ENCODE measurements around the gene ARHGAP33. TPM values are rescaled to one million over a fixed set of nuclear protein-coding genes. Genes with fewer than 3 reads are reported as not detected.

Gene ARHGAP33
- total and polyA plus RNA-seq, 4 experiments from 2014 or later: 0.29 to 19.4 (median 15.8) TPM; not detected in 1

DNA sequence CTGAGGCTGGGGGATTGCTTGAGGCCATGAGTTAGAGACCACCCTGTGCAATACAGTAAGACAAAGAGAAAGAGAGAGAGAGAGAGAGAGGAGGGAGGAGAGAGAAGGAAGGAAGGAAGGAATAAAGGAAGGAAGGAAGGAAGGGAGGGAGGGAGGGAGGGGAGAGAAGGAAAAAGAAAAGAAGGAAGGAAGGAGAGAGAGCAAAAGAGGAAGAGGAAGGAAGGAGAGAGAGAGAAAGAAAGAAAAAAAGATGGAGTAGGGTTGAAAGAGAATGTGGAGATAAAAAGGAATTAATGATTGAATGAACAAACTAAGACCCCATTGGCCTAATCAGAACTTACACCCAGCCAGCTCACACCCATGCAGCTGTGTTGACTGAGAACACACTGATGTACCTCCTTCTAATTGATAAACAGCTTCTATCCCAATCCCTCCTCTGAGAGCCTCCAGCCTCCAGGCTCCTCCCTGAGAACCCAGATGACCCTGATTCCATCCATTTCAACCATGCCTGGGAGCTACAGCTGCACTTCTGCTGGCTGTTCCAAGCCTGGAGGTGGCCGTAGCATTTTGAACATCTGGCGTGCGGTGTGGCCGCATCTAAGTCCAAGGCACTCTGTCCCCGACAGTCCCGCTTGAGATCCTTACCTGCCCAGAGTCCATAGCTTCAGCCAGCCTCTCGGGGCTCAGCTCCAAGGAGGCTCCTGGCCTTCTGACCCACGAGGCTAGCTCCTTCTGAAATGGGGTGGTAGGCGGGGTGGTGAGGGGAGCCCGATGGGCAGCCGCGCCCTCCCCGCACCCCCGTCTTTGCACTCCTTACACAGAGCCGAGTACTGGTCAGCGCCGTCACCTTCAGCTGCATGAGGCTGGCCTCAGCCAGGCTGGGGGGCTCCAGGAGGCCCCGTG, 36.2 kb downstream of the ARHGAP33 start:
- H3K27me3 ChIP-seq (ENCODE audit: insufficient read depth, low read length): no peaks in the 10 kb centered on the region
- no peaks in the 10 kb centered on the region for H3K9me3 ChIP-seq (ENCODE audit: control insufficient read depth in 1 of 2, low read length in 2 of 2)
- no peak for DNase-seq
- Mint-ChIP-seq H3K36me3 (no peaks in the 10 kb centered on the region), H3K4me1 (no peaks in the 10 kb centered on the region), H3K27ac (no peak overlapping the region), H3K9me3 (peaks cover 0 to 6% (median 0%) of the 10 kb centered on the region in 8 donors), H3K4me3 (no peak overlapping the region), H3K27me3 (peaks cover 13% of the 10 kb centered on the region in 2 donors)
- H3K4me3 ChIP-seq (ENCODE audit: low read length in 2 of 2): no peak overlapping the region
- H3K27ac ChIP-seq (ENCODE audit: low read depth, low read length): no peak overlapping the region
- ChIA-PET POLR2A (ENCODE audit: partially characterized antibody) (no interaction called here), CTCF (ENCODE audit: partially characterized antibody) (interaction anchor here (0.7 kb wide), 1 partner anchor 117 kb away, joined by 4 read pairs; no protein-coding TSS in a partner anchor)
- H3K4me1 ChIP-seq (ENCODE audit: insufficient read depth, low read length): no peaks in the 10 kb centered on the region
- H3K36me3 ChIP-seq (ENCODE audit: insufficient read depth, low read length): no peaks in the 10 kb centered on the region
- intact Hi-C loops (cut with micrococcal nuclease): no loop called here

DNA sequence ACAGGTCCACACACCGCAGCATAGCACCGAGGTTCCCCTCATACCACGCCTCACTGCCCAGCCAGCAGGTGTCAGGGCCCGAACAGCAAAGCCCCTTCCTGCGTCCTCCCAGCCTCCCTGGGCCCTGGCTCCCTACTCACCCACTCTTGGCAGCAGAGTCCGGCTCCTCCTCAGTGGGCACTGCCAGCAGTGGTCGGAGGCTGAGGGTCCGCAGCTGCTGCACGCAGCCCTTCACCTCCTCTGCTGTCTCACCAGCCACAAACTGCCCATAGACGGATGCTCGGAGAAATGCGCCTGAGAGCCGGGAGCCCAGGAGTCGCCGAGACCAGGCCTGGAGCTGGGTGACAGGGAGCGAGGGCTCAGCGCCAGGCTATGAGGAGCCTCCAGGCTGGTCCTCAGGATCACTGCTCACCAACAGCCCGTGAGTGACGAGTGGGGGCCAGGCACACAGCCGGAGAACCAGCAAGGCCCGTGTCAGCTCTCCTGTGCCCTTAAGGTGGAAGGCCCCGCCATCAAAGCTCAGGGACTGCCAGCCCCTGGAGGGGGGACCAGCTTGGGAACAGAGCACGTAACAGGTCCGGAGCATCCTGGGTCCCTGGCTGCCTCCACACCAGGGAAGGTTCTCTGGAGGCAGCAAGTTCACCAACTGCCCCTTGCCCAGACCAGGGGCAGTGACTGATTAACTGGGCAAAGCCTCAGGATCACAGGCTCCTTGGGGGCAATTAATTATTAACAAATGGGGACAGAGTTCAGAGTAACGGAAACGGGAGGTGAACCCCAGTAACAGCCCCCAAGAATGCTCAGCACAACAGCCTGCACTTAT, 37.1 kb downstream of the ARHGAP33 start, which contains the start of gene PRODH2:
Gene PRODH2 (minus strand): TSS at position 626 of the 823 bp plus-strand sequence. CDS start 40 bp downstream, at position 586.
- Histone ChIP-seq H3K36me3 (ENCODE audit: insufficient read depth, low read length) (no peaks in the 10 kb centered on the region), H3K27me3 (ENCODE audit: insufficient read depth, low read length) (no peaks in the 10 kb centered on the region), H3K4me1 (ENCODE audit: insufficient read depth, low read length) (no peaks in the 10 kb centered on the region), H3K9me3 (ENCODE audit: control insufficient read depth in 1 of 2, low read length in 2 of 2) (no peaks in the 10 kb centered on the region), H3K27ac (ENCODE audit: low read depth, low read length) (no peak within 1 kb of the TSS), H3K4me3 (ENCODE audit: low read length in 2 of 2) (no peak within 1 kb of the TSS)
- Mint-ChIP-seq H3K4me3 (no peak within 1 kb of the TSS), H3K4me1 (no peaks in the 10 kb centered on the region), H3K27me3 (peaks cover 14% of the 10 kb centered on the region in 2 donors), H3K27ac (peak within 1 kb of the TSS in 1 of 7 donors; percentile 35), H3K9me3 (peaks cover 0 to 6% (median 0%) of the 10 kb centered on the region in 8 donors), H3K36me3 (no peaks in the 10 kb centered on the region)
- CTCF ChIA-PET (ENCODE audit: partially characterized antibody): no interaction called here
- POLR2A ChIA-PET (ENCODE audit: partially characterized antibody): no interaction called here
- DNase-seq: no peak
- intact Hi-C loops (cut with micrococcal nuclease): no loop called here

DNA sequence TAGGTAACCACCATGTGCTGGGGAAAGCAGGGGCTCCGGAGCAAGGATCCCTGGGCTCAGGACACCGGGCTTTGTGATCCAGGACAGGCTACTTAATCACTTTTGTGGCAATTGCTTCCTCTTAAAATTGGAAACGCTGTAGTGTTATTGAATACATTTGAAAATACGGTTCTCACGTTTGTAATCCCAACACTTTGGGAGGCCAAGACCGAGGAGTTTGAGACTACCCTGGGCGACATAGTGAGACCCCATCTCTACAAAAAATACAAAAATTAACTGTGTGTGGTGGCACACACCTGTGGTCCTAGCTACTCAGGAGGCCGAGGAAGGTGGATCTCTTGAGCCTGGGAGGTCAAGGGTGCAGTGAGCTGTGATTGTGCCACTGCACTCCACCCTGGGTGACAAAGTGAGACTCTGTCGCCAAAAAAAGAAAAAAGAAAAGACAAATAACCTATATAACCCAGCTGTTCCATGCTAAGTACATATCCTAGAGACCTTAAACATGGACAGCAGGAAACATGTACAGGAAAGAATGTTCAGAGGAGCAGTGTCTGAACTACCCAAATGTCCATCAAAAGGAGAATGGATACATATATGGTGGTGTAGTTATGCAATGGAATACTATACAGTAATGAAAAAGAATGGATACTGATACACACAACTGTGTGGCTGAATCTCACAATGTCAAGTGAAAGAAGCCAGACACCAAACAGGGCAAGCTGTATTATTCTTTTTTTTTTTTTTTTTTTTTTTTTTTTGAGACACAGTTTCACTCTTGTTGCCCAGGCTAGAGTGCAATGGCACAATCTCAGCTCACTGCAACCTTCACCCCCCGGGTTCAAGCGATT, 37.9 kb downstream of the ARHGAP33 start:
- Histone ChIP-seq H3K27ac (ENCODE audit: low read depth, low read length) (no peak overlapping the region), H3K4me1 (ENCODE audit: insufficient read depth, low read length) (no peaks in the 10 kb centered on the region), H3K4me3 (ENCODE audit: low read length in 2 of 2) (no peak overlapping the region), H3K9me3 (ENCODE audit: control insufficient read depth in 1 of 2, low read length in 2 of 2) (no peaks in the 10 kb centered on the region), H3K36me3 (ENCODE audit: insufficient read depth, low read length) (no peaks in the 10 kb centered on the region), H3K27me3 (ENCODE audit: insufficient read depth, low read length) (no peaks in the 10 kb centered on the region)
- POLR2A ChIA-PET (ENCODE audit: partially characterized antibody): no interaction called here
- no peak for DNase-seq
- peaks cover 16% of the 10 kb centered on the region in 2 donors for H3K27me3 Mint-ChIP-seq
- no peaks in the 10 kb centered on the region for H3K36me3 Mint-ChIP-seq
- no peak overlapping the region for H3K4me3 Mint-ChIP-seq
- intact Hi-C loops (cut with micrococcal nuclease): no loop called here
- CTCF ChIA-PET (ENCODE audit: partially characterized antibody): interaction anchor here (0.7 kb wide), 1 partner anchor 316 kb away, joined by 3 read pairs; no protein-coding TSS in a partner anchor
- peak overlapping the region in 1 of 7 donors; percentile 35 for H3K27ac Mint-ChIP-seq
- H3K4me1 Mint-ChIP-seq: peaks cover 0 to under 1% (median 0%) of the 10 kb centered on the region in 4 donors
- H3K9me3 Mint-ChIP-seq: peaks cover 0 to 6% (median 0%) of the 10 kb centered on the region in 8 donors

DNA sequence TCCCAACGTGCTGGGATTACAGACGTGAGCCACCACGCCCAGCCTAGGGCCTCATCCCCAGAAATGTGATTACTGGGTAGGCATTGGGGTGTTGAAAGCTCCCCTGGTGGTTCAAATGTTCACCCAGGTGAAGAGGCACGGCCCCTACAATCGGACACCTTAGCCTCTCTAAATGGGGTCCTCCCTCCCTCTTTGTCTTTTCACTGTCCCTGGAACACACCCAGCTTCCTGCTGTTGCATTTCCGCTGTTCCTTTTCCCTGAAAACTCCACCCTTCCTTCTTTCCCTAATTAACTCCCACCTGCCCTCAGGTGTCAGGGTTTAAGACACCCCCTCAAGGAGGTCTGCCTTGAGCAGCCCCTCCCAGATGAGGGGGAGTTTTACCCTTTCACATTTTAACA, 40.9 kb downstream of the ARHGAP33 start:
- H3K4me1 ChIP-seq (ENCODE audit: insufficient read depth, low read length): no peaks in the 10 kb centered on the region
- Mint-ChIP-seq H3K27ac (no peak overlapping the region), H3K4me3 (no peak overlapping the region), H3K9me3 (peaks cover 0 to 4% (median 0%) of the 10 kb centered on the region in 8 donors), H3K4me1 (peaks cover 0 to 1% (median 0%) of the 10 kb centered on the region in 4 donors), H3K27me3 (peaks cover 17% of the 10 kb centered on the region in 2 donors), H3K36me3 (no peaks in the 10 kb centered on the region)
- no peaks in the 10 kb centered on the region for H3K36me3 ChIP-seq (ENCODE audit: insufficient read depth, low read length)
- no peak for DNase-seq
- H3K9me3 ChIP-seq (ENCODE audit: control insufficient read depth in 1 of 2, low read length in 2 of 2): no peaks in the 10 kb centered on the region
- ChIA-PET POLR2A (ENCODE audit: partially characterized antibody) (no interaction called here), CTCF (ENCODE audit: partially characterized antibody) (no interaction called here)
- no peak overlapping the region for H3K27ac ChIP-seq (ENCODE audit: low read depth, low read length)
- H3K27me3 ChIP-seq (ENCODE audit: insufficient read depth, low read length): no peaks in the 10 kb centered on the region
- intact Hi-C loops (cut with micrococcal nuclease): no loop called here
- no peak overlapping the region for H3K4me3 ChIP-seq (ENCODE audit: low read length in 2 of 2)

DNA sequence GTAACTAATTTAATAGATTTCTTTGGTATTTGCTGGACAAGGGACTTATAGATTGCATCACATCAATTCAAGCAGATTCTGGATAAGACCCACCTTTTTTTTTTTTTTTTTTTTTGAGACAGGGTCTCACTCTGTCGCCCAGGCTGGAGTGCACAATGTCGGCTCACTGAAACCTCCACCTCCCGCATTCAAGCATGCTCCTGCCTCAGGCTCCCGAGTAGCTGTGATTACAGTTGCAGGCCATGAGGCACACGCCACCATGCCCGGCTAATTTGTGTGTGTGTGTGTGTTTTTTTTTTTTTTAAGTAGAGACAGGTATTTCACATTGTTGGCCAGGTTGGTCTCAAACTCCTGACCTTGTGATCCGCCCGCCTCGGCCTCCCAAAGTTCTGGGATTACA, 41.5 kb downstream of the ARHGAP33 start:
- Histone ChIP-seq H3K27me3 (ENCODE audit: insufficient read depth, low read length) (no peaks in the 10 kb centered on the region), H3K27ac (ENCODE audit: low read depth, low read length) (no peak overlapping the region), H3K4me3 (ENCODE audit: low read length in 2 of 2) (no peak overlapping the region), H3K36me3 (ENCODE audit: insufficient read depth, low read length) (no peaks in the 10 kb centered on the region), H3K9me3 (ENCODE audit: control insufficient read depth in 1 of 2, low read length in 2 of 2) (no peaks in the 10 kb centered on the region), H3K4me1 (ENCODE audit: insufficient read depth, low read length) (no peaks in the 10 kb centered on the region)
- peaks cover 14 to 17% of the 10 kb centered on the region in 2 donors for H3K27me3 Mint-ChIP-seq
- H3K4me1 Mint-ChIP-seq: peaks cover 0 to 1% (median 0%) of the 10 kb centered on the region in 4 donors
- H3K4me3 Mint-ChIP-seq: no peak overlapping the region
- CTCF ChIA-PET (ENCODE audit: partially characterized antibody): no interaction called here
- H3K9me3 Mint-ChIP-seq: peaks cover 0 to 4% (median 0%) of the 10 kb centered on the region in 8 donors
- no peak for DNase-seq
- no peaks in the 10 kb centered on the region for H3K36me3 Mint-ChIP-seq
- POLR2A ChIA-PET (ENCODE audit: partially characterized antibody): no interaction called here
- intact Hi-C loops (cut with micrococcal nuclease): no loop called here
- H3K27ac Mint-ChIP-seq: no peak overlapping the region

GRCh38 chr19:35818445-35818844, 43.1 kb downstream of the ARHGAP33 start:
- POLR2A ChIA-PET (ENCODE audit: partially characterized antibody): no interaction called here

More at GRCh38 chr19:35818445-35818844, 43.1 kb downstream of the ARHGAP33 start:
- H3K27ac ChIP-seq (ENCODE audit: low read depth, low read length): no peak overlapping the region
- H3K27me3 ChIP-seq (ENCODE audit: insufficient read depth, low read length): no peaks in the 10 kb centered on the region
- H3K4me3 ChIP-seq (ENCODE audit: low read length in 2 of 2): no peak overlapping the region
- intact Hi-C loops (cut with micrococcal nuclease): no loop called here
- Mint-ChIP-seq H3K27ac (no peak overlapping the region), H3K9me3 (peaks cover 0 to 3% (median 0%) of the 10 kb centered on the region in 8 donors), H3K36me3 (no peaks in the 10 kb centered on the region), H3K4me3 (no peak overlapping the region), H3K4me1 (peaks cover 0 to 1% (median 0%) of the 10 kb centered on the region in 4 donors), H3K27me3 (peaks cover 17 to 19% of the 10 kb centered on the region in 2 donors)
- CTCF ChIA-PET (ENCODE audit: partially characterized antibody): interaction anchor here (0.8 to 2.4 kb wide), 3 partner anchors 121 to 126 kb away, joined by 3 to 13 read pairs (median 7); no protein-coding TSS in a partner anchor
- DNase-seq: no peak
- H3K36me3 ChIP-seq (ENCODE audit: insufficient read depth, low read length): no peaks in the 10 kb centered on the region
- no peaks in the 10 kb centered on the region for H3K9me3 ChIP-seq (ENCODE audit: control insufficient read depth in 1 of 2, low read length in 2 of 2)
- H3K4me1 ChIP-seq (ENCODE audit: insufficient read depth, low read length): no peaks in the 10 kb centered on the region
